A549 (cell line): Measurements from ENCODE around the gene SMO.
A peak's percentile ranks its signal among the peaks of the same experiment; 100 is the strongest.

Source experiments
- CTCF ChIP-seq: fragments of >200 bp; sonication (Bioruptor Twin); formaldehyde crosslinking; IDR thresholded peaks from 3 replicates; pipeline ENCODE4 v1.5.1; 2016
- EHMT2 ChIP-seq: fragments of 200-600 bp; sonication (generic); IDR thresholded peaks from 2 replicates; pipeline ENCODE4 v1.6.1; 2016; ENCODE audit warnings: antibody characterized with exemption, low read depth, mild to moderate bottlenecking, moderate library complexity
- JUNB ChIP-seq: fragments of >200 bp; sonication (Bioruptor Twin); formaldehyde crosslinking; IDR thresholded peaks from 2 replicates; pipeline ENCODE4 v1.6.1; 2016
- MAFK ChIP-seq: fragments of 450-650 bp; IDR thresholded peaks from 2 replicates; pipeline ENCODE4 v1.6.1; 2014; ENCODE audit not compliant: partially characterized antibody
- MYC ChIP-seq: IDR thresholded peaks from 2 replicates; pipeline ENCODE4 v1.6.1; 2012; ENCODE audit warnings: mild to moderate bottlenecking, inconsistent platforms, low read length, improper control_type of control experiment, borderline replicate concordance
- NR3C1 ChIP-seq: fragments of >200 bp; sonication (Bioruptor Twin); formaldehyde crosslinking; IDR thresholded peaks from 3 replicates; pipeline ENCODE4 v1.6.1; 2017
- POLR2A ChIP-seq: IDR thresholded peaks from 2 replicates; pipeline ENCODE4 v1.6.1; 2012; ENCODE audit warnings: mild to moderate bottlenecking, low read length
- RAD21 ChIP-seq, 2 experiments: fragments of >200 bp in 1 of 2; sonication (Bioruptor Twin) in 1 of 2; formaldehyde crosslinking in 1 of 2; IDR thresholded peaks in 1 of 2; conservative IDR thresholded peaks in 1 of 2; 2 replicates in 1 of 2; 3 replicates in 1 of 2; pipeline ENCODE4 v1.6.1; 2012 to 2018; ENCODE audit warnings: inconsistent platforms in 1 of 2
- ZFP36 ChIP-seq: fragments of 450-650 bp; IDR thresholded peaks from 2 replicates; pipeline ENCODE4 v1.6.1; 2014; ENCODE audit warnings: borderline replicate concordance; ENCODE audit not compliant: partially characterized antibody
- TF ChIP-seq, protein P1 (sequence below): fragments of 200-600 bp; sonication (generic); IDR thresholded peaks from 2 replicates; pipeline ENCODE4 v1.6.1; 2016; ENCODE audit warnings: antibody characterized with exemption, mild to moderate bottlenecking, moderate library complexity

- TF ChIP-seq, protein P1, sequence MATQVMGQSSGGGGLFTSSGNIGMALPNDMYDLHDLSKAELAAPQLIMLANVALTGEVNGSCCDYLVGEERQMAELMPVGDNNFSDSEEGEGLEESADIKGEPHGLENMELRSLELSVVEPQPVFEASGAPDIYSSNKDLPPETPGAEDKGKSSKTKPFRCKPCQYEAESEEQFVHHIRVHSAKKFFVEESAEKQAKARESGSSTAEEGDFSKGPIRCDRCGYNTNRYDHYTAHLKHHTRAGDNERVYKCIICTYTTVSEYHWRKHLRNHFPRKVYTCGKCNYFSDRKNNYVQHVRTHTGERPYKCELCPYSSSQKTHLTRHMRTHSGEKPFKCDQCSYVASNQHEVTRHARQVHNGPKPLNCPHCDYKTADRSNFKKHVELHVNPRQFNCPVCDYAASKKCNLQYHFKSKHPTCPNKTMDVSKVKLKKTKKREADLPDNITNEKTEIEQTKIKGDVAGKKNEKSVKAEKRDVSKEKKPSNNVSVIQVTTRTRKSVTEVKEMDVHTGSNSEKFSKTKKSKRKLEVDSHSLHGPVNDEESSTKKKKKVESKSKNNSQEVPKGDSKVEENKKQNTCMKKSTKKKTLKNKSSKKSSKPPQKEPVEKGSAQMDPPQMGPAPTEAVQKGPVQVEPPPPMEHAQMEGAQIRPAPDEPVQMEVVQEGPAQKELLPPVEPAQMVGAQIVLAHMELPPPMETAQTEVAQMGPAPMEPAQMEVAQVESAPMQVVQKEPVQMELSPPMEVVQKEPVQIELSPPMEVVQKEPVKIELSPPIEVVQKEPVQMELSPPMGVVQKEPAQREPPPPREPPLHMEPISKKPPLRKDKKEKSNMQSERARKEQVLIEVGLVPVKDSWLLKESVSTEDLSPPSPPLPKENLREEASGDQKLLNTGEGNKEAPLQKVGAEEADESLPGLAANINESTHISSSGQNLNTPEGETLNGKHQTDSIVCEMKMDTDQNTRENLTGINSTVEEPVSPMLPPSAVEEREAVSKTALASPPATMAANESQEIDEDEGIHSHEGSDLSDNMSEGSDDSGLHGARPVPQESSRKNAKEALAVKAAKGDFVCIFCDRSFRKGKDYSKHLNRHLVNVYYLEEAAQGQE = no peak
- no peak for TF ChIP-seq MYC
- peak; percentile 89 for TF ChIP-seq CTCF
- TF ChIP-seq ZFP36 = no peak
- no peak for TF ChIP-seq POLR2A
- no peak for TF ChIP-seq MAFK
- TF ChIP-seq NR3C1 = no peak
- no peak for TF ChIP-seq JUNB
- TF ChIP-seq EHMT2 = no peak
- TF ChIP-seq RAD21 (conservative IDR thresholded peaks at IDR 0.05 in 1 of 2, IDR thresholded peaks at IDR 0.05 in 1 of 2) = peak; percentile 59 to 60; a peak in 4 of 5 replicates
Observed at GRCh38 chr7:129163875-129164544, 24.4 kb upstream of the SMO start.
